HG02870 (cell line): ENCODE measurements around the gene PROM1.

Source experiments
- ATAC-seq: cut with Tn5 transposase; IDR thresholded peaks from one replicate; pipeline ENCODE4 v1.9.1; 2021; ENCODE audit warnings: mild to moderate bottlenecking, moderate library complexity; ENCODE audit not compliant: unreplicated experiment

Gene PROM1, protein sequence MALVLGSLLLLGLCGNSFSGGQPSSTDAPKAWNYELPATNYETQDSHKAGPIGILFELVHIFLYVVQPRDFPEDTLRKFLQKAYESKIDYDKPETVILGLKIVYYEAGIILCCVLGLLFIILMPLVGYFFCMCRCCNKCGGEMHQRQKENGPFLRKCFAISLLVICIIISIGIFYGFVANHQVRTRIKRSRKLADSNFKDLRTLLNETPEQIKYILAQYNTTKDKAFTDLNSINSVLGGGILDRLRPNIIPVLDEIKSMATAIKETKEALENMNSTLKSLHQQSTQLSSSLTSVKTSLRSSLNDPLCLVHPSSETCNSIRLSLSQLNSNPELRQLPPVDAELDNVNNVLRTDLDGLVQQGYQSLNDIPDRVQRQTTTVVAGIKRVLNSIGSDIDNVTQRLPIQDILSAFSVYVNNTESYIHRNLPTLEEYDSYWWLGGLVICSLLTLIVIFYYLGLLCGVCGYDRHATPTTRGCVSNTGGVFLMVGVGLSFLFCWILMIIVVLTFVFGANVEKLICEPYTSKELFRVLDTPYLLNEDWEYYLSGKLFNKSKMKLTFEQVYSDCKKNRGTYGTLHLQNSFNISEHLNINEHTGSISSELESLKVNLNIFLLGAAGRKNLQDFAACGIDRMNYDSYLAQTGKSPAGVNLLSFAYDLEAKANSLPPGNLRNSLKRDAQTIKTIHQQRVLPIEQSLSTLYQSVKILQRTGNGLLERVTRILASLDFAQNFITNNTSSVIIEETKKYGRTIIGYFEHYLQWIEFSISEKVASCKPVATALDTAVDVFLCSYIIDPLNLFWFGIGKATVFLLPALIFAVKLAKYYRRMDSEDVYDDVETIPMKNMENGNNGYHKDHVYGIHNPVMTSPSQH

DNA sequence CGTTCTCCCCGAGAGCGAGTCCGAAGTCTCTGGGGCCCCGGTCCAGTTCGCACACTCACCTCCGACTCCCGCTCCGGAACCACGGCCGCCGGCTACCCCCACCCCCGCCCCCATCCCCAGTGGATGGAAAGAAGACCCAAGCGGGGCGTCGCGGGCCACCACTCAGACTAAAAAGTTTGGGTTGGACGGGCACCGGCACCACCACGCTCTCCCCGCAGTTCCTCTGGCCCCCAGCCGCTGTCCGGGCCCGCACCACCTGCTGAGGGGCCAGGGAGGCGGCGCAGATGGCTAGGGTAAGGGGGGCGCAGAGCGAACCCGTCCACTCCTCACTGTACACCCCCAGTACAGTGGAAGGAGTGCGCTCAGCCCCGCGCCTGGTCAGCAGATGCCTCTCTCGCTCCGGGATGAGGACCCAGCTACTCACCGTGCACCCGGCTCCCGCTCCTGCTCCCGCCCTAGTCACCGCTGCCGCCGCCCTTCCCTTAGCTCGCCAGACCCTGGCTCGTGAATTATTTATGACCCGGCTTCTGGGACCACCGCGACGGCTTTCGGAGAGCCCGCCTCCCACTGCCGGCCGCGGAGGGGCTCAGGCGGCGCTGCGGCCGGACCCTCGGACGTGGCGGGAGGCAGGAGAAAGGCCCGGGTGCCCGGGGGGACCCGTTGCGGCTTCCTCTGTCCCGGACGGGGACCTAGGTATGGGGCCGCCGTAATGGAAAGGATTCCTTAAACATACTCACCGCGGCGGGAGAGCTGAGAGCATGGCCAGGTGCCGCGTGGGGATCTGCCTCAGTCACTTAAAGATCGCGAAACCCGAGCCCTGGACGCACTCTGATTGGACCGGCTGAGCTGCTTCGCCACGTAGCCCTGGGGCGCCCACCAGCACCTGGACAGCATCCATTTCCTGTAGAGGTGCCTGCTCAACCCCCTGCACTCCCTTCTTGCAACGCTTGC is at the start of gene PROM1:
PROM1 (minus strand) TSS at position 783 of the 951 bp plus-strand sequence. CDS start 8,117 bp downstream, outside the sequence.
- ATAC-seq = no peak

DNA sequence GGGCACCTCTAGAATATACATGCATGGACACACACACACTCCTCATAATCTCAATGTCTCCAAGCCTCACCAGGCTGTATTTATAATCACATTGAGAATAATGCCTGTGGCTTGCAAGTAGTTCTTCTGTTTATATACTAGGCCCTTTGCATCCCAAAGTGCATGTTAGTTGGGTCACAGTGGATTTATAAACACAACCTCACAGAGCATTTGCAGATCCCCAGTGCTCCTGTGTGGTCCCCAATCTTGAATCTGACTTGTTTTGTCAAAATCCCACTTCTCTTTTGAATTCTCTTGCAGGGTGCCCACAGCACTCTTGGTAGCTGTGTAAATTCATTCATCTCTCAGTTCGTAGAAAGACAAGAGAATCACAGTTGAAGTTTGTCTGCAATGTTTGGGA is 49.6 kb upstream of the PROM1 start:
- no peak for ATAC-seq

DNA sequence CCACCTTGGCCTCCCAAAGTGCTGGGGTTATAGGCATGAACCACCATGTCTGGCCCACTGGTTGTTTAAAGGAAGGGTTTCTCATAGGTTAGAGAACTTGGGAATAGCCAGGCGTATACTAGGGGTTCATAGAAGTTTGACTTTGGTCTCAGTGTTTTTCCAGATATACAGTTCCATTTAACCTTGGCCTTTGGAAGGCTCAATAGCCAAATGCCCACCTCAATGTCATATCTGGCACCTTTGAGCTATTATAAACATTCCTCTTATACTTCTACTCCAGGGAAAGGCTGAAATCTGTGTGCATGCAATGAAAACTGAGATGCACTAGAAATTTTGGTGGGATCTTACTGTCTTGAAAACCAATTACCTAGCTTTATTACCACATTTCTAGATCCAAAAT is 47.5 kb upstream of the PROM1 start:
- no peak for ATAC-seq

DNA sequence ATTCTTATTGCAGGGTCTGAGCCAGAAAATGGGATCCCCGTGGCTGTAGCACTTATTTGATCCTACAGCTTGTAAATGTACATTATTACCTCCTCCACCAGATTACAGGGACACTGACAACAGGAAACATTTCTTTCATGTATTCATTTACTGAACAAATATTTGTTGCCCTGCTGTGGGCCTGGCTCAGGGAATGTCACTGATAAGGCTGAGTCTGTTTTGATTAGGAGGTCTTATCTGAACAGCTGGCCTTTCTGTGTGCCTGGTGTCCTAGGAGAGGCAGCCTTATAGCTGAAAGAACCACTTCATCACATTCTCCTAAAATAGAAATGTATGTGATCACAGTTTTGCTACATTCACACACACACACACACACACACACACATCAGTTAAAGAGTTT is 45.5 kb upstream of the PROM1 start:
- no peak for ATAC-seq

DNA sequence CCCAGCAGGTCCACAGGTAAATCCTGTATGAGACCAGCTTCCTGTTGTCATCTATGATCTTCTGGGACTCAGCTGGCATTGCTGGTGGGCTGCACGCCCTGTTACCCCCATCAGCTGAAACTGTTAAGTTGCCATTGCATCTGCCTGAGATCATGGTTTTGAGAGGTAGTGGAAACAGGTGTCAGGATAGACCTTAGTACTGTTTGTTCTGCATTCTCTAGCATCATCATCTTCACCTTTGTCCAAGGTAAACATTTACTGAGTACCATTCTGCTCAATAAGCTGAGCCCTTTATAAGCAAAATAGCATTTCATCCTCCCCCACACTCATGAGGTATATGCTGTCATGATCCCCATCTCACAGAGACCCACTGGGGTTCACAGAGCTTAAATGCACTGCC is 42.9 kb upstream of the PROM1 start:
- no peak for ATAC-seq

DNA sequence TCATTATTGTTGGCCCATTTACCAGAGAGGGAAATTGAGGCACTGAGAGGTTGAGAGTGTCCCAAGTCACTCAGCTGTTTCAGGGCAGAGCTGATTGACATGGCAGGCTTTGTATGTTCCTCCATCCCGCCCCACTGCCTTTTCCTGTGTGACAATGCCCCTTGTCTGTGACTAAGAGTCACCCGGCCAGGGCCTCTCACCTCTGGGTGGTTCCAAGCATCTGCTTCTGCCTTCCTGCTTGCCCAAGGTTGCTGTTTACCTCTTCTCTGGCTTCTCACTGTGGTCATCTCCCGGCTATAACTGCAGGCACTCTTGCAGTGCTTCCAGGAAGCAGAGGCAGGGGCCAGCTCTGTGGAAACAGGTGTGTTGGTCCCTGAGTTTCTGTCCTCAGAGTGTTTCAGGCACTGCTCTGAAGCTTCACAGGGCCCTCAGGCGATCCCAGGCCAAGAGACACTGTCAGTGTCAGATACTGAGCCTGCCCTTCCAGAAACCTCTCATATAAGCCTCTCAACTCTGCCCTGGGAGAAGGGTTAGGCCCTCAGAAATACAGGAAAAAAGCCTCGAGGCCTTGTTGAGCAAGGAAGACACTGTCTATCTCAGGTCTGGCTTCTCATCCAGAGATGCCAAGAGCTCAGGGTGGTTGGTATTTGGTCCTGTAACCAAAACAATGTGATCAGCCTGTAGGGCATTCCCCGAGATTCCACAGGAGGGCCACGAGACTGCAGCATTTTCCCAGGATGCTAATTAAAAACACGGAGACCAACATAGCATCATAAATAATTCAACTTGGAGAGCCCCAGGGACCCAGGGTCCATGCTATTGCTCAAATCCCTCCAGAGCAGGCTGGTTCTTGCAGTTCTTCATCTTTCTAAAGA is 42.0 kb upstream of the PROM1 start:
- no peak for ATAC-seq

DNA sequence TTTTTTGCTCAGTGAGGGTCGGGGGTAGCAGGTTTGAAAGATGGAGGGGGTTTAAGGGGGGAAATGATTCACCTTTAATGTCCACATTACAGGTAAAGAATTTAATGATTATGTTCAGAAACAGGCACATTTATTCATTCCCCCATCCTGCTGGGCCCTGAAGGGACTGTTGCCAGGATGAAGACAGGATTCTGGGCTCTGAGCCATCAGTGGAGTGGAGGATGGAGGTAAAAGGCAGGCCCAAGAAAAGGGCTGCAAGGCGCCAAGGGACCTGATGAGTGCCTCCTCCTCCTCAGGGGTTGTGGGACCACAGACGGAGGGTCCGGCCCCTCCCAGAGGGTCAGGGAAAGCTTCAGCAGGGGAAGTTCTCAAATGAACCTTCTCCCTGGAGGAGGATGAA is 40.4 kb upstream of the PROM1 start:
- no peak for ATAC-seq

DNA sequence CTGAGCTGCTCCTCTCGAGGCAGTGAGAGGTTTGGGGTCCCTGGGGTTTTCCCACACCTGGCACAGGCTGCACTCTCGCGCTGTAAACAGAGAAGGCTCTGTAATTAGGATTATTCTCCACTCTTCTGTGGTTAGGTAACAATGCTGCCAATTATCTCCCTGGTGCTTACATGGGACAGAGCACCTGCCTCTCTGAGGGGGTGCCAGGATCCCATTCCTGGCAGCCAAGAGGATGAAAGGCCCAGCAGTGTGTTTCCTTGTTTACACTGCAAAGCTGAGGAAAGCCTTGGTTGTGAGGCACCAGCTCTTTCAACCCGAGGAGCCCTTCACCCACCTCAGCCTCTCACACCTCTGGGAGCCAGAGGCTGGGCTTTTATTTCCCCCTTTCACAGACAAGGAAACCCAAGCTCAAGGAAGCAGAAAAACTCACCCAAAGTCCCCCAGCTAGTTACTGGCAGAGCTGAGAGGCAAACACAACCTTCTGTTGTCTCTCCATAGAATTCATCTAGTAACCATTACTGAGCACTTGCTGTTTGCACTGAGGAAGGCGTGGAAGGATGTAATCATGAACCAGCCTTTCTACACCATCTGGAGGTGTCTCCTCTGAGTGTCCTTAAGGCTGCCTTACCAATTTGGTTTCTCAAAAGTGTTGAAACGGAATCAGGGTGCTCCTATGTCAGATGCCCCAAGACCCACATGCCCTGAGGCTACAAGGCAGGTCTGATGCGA is 39.7 kb upstream of the PROM1 start:
- ATAC-seq = no peak

DNA sequence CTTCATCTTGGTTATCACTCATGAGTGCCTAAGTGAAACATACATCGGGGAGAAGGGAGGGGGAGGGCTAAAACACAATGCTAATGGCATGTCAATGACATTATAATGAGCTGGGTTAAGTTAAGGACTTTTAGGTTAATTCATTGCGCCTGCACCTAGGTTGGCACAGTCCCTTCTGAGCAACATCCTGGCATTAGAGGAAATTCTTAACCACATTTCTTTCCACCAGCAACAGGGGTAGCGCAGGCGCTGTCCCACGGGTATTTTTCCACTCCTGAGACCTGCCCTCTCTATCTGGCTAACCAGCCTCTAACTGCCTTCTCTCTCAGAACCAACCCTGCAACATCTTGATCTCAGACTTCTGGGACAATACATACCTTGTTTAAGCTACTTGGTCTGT is 39.0 kb upstream of the PROM1 start:
- ATAC-seq = no peak

DNA sequence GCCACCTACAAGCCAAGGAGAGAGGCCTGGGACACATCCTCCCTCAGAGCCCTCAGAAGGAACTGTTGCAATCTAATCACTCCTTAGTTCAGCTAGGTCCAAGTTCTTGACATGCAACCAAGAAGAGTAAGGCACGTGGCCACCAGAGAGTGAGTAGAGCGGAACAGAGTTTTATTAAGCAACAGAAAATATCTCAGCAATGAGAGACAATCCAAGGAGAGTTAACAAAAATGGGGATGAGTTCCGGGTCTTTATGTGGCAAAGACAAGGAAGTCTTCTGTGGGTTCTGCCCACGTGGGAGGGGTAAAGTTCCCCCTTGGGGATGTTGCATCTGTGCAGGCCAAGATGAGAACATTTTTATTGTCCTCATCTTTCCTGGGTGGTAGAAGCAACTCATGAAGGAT is 38.5 kb upstream of the PROM1 start:
- ATAC-seq = no peak

DNA sequence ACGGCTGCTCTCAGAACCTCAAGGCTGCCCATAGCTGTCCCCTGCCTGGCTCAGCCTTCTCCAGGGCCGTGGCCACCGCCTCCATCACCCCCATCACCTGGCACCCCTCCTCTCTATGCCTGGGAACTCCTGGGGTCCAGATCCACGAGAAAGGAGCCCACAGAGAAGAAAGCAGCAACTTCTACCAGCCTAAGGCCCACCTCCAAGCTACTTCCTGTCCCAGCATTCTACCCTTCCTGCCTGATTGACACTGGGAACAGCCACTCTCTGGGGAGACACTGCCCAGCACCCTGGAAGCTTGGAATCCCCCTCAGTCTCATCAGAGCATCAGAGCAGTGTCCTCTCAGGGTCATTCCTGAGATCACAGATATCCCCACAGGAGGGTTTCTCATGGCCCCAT is 36.9 kb upstream of the PROM1 start:
- ATAC-seq = no peak

DNA sequence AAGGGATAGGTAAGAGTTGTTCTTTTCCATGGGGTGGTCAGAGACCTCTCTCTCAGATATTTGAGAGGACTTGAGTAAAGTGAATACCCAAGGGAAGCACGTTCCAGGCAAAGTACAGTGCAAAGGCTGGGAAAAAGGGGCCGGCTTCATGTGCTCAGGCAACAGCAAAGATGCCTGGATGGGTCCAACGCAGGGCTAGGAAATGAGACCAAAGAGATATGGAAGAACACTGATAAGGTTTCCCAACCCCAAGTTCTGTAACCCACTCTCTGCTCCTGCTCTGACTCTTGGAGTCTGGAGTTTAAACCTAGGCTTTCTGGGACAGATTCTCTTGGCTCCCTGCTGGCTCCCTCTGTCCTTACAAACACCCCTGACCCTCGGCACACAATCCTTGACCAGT is 36.2 kb upstream of the PROM1 start:
- ATAC-seq = no peak

DNA sequence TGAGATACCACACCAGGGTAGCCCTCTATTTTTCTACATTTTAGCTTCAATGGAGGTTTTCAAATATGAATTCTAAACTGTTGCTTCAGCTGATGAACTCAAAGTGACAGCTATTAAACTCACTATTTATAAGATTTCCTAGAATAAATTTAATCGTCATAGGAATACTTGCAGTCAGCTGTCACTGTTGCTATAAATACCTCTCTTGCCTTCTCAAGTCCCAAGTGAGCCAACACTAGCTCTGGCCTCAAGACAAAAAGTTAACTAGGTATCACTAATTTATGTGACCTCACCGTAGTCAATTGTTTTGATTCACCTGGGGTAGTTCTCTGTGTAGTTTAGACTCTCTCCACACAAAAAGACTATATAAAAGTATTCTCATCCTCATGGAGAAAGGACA is 34.3 kb upstream of the PROM1 start:
- no peak for ATAC-seq

DNA sequence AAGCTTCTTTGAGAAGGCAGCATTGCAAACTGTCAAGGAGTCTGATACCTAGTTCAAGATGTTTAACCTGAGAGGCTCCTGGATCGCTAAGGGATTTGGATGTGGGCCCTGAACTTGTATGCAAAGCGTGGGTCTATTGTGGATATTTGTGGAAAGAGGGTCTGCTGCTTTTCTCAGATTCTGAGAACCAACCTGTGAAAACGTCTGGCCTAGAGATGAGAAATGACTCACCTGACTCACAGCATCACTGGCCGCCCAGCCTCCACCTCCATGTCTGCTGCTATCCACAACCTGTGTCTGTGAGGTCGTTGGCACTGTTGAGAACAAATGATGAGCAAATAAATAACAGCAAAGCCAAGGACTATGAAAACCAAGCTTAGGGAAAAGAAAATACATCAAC is 33.3 kb upstream of the PROM1 start:
- ATAC-seq = no peak

DNA sequence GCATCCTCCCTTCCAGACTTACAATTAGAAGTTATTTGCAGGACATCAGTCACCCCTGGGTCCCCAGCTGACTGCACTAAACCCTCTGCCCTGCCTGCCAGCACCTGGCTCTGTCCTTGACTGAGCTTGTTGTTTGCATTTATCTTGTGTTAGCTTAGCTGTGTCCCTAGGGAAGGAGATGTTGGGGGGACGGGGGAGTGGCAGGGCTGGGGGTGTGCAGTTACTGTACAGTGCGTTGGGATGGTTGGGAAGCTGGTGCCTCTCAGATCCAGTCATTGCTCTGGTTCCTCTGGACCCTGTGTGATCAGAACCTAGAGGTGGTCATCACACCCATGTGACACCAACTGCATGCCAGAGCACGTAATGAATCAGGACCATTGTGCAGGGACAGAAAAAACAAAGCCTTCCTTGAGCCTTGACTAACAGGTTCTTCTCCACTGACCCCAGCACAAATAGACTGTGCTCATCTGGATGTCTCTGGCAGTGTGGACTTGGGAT is 32.7 kb upstream of the PROM1 start:
- no peak for ATAC-seq

DNA sequence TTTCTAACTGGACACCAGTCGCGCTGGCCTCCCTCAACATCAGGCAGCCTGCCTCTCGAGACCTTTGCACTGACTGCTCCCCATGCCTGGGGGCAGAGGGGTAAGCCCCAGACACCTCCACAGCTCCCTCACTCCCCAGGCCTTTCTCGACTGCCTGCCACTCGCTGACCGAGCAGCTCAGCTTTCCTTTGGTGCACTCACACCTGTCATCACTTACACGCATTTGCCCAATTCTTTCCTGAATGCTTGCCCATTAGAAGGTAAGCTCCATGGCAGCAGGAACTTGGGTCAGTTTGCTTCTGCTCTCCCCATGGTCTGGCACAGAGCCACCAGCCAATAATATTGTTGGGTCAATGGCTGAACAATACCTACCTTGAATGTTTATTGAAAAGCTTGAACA is 32.2 kb upstream of the PROM1 start:
- no peak for ATAC-seq

DNA sequence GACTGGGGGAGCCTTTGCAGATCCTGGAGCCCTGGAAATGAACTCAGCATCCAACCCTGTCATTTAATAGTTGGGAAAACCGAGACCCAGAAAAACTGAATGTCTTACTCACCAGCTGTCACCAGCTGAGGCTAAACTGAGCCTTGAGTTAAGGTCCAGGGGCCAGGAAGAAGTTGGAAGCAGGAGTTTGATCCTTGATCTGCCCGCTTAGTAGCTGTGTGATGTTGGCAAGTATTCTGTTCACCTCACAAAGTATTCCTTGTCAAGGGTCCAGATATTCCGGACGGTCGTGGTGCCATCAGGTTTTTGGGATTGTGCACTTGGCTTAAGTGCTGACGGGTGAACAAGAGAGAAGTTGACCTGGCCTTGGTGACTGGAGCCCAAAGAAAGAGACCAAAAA is 30.7 kb upstream of the PROM1 start:
- no peak for ATAC-seq

DNA sequence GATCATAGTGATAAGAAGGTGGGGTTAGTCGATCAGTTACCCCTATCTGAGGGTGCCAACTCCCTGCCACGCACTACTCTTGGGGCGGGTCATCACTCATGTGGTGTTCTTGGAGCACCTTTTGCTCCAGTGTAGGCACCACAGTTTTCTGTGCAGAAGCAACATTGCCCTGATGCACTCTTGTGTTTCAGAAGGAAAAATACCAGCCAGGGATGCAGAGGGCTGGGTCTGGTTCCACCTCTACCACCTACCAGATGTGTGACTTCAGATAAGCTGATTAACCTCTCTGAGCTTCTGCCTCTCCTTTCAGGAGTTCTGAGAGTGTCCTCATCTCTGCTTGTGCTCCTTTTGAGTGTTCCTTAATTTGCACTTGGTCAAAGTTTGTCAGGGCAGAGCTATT is 29.9 kb upstream of the PROM1 start:
- ATAC-seq = no peak

DNA sequence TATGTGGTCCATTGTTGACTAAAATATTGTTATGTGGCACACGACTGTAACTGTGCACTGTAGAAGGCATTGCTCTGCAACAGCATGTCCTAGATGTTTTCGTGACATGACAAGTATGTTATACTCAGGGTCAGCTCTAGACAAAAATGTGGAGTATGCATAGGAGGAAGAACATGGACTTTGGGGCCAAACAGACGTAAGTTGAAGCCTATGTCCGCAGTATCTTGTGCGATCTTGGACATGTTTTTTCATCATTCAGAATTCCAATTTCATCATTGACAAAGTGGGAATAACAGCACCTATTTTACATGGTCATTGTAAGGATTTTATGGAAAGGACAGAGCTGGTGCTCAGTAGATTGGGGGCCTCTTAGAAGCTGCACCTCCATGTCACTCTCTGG is 27.7 kb upstream of the PROM1 start:
- ATAC-seq = no peak
